Iris pigment epithelial cell (primary cell): ENCODE results near the gene TTYH2.
"Not testable (repeated sequence)": the region's sequence is repeated elsewhere in the genome, so short reads cannot be mapped to it uniquely, and the experiment has no call there.

Experiments used
- DNase-seq: peaks from one replicate; pipeline ENCODE4 v3.0.0-alpha.2; 2011; ENCODE audit warnings: low read depth

TTYH2 gene

GRCh38 chr17:74267987-74268499, 54.7 kb downstream of the TTYH2 start:
- no peak for DNase-seq

GRCh38 chr17:74268558-74268957, 55.2 kb downstream of the TTYH2 start:
- no peak for DNase-seq

DNA sequence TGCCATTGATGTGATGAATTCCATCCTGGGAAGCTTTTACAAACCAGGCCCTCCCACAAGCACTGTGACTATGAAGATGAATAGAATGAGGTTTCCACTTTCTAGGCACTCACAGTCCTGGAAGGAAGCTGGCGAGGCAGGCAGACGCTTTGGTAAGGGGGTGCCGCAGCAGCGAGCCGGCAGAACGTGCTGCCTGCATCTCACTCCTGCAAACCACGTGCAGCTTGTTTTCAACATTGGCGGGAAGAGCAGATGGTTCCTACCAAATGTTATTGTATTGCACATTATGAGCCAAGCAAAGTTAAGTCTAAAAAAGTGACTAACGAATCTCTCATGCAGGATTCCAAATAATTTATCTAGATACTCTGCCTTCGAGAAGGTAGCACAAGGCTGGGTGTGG, 57.0 kb downstream of the TTYH2 start:
- no peak for DNase-seq

GRCh38 chr17:74271281-74271680, 57.9 kb downstream of the TTYH2 start:
- DNase-seq, result no peak

DNA sequence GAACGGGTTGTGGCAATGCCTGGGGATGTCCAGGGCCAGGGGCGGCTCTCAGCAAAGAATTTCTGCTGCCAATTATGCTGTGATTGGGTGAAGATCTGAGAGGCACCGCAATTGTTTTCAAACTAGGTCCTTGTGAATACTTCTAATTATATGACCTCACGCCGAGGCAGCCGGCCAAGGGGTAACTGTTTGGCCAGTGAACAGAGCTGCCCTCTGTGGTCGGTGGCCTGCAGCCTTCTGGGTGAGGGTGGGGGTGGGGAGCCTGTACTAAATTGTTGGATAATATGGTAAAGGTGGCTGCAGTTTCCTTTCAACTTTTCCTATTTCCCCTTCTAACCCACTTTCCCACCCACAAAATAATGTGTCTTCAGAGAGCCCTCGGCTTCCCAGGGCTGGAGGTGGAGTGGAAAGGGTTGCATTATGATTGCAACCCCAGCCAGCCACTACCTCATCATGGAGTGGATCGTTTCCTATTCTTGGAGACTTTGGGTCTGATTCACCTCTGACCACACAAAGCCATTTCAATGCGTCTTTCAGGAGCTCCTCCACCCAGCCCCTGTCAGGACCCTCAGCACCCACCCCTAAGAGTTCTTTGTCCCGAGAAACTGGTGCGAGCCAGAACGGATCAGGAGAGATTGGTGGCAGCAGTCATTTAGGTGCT, 58.7 kb downstream of the TTYH2 start:
- DNase-seq, result no peak

DNA sequence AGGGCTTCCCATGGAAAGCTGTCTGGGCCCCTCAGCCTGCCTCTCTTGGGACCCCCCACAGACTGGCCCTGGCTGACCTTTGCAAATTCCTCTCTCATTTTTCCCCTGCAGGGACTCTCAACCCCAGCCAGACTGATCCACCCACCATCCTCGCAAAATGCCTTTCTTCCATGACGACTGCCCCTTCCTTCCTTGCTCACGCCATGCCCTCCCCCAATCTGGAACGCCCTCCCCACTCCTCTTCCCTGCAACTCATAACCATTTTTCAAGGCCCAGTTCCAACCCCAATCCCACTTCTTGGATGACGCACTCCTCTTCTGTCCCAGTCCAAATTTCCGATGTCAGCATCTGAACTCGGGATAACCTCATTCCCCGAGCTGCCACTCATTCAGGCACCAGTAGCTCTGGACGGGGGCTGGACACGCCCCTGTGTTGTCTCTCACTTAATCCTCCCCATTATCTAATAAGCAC, 59.4 kb downstream of the TTYH2 start:
- no peak for DNase-seq

DNA sequence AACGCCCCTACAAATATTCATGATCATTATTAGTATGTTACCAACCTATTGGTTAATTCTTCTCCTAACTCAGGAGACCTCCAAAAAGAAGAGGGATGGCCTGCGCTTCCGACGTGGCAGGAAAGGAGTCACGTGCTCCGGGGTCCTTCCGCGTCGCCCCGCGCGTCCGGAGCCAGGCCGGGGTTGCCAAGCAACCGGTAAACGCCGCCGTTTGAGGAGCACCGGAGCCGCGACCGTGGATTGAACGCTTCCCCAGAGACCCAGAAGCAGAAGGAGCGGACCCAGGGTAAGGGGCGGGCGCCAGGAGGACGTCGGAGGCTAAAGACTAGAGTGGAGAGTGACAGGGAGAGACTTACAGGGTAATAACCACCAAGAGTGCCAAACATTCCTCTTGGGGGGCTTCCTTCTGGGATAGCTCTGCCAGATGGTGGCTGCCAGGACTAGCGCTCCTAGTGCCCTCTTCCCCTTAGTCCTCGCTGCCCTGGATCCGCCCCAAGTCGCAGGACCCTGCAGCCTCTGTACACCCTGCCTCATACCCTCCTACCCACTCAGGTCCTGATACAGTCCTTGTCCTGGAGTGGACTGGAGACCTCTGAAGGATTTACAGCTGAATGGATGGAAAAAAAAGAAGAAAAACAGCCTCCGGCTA, 60.8 kb downstream of the TTYH2 start, which contains the start of gene DNAI2:
Gene DNAI2 (plus strand): TSS at position 175 of the 649 bp plus-strand sequence. CDS start 7,584 bp downstream, outside the sequence.
- DNase-seq, result no peak

DNA sequence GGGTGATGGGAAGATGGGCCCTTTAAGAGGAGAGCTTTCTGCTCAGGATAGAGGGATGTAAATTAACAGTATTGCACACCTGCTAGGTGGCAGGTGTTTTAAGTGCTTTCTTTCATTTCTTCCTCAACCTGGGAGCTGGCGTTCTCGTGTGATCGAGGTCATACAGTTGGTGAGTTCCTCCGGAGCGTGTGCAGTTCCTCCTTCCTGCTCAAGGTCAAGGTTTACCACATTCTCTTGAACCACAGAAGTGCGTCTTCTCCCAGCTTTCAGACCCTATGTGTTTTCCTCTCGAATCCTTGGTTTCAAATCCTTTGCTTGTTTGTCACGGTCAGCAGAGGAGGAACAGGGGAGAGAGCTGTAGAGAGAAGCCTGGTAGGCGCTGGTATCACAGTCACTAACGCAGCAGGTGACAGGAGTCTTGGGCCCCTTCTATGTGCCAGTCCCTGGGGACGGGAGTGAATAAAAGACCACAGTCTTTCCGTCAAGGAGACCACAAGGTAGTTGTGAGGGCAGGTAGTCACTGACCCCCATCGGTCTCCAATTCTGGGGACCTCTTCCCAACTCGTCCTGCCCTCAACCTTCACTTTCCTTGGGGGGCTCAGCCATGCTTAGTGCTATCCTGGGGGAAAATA, 61.5 kb downstream of the TTYH2 start:
- no peak for DNase-seq

GRCh38 chr17:74276051-74276476, 62.7 kb downstream of the TTYH2 start:
- DNase-seq, result no peak

DNA sequence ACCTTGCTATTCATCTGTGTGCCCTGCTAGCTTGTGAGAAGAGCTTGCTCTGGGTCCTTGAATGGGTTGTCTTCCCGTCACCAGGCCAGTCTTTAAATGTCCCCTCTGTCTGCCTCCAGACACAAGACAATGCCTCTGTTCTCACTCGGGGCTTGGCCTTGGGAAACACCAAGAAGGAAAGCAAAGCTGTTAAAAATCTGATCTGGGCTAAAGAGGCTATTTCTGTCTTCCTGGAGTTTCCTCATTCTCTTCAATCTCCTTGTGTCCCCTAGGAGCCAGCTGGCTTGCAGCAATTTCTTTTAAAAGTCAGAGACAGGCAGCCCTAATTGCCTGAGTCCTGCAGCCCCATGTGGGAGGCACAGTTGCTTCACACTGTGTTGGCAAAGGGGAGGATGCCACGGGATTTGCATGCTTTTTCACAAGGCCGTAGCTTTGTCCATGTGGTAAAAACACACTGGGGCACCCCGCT, 63.2 kb downstream of the TTYH2 start:
- no peak for DNase-seq

DNA sequence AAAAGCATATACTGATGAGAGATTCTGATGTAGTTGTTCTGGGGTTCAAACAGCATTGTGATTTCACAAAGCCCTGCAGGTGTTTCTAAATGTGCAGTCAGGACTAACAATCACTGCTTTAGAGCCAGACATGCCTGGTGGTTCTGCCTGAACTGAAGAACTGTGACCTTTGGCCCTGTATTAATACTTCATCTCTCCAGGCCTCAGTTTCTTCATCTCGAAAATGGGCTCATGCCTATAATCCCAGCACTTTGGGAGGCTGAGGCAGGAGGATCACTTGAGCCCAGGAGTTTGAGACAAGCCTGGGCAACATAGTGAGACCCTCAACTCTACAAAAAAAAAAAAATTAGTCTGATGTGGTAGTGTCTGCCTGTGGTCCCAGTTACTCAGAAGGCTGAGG, 64.6 kb downstream of the TTYH2 start:
- DNase-seq, result no peak

- DNase-seq, result not testable (repeated sequence)
Observed at GRCh38 chr17:74279617-74280016, 66.2 kb downstream of the TTYH2 start.

GRCh38 chr17:74280093-74280513, 66.7 kb downstream of the TTYH2 start:
- DNase-seq, result no peak

GRCh38 chr17:74281799-74282198, 68.4 kb downstream of the TTYH2 start:
- DNase-seq, result no peak

- DNase-seq, result not testable (repeated sequence)
Observed at GRCh38 chr17:74282274-74282586, 68.9 kb downstream of the TTYH2 start.

- DNase-seq, result no peak
Observed at GRCh38 chr17:74282587-74283370, 69.4 kb downstream of the TTYH2 start.

- no peak for DNase-seq
Observed at GRCh38 chr17:74283371-74283673, 70.0 kb downstream of the TTYH2 start.

GRCh38 chr17:74287031-74287602, 73.7 kb downstream of the TTYH2 start:
- DNase-seq, result no peak

- DNase-seq, result peak; percentile 9
Observed at GRCh38 chr17:74288785-74289184, 75.4 kb downstream of the TTYH2 start.

DNA sequence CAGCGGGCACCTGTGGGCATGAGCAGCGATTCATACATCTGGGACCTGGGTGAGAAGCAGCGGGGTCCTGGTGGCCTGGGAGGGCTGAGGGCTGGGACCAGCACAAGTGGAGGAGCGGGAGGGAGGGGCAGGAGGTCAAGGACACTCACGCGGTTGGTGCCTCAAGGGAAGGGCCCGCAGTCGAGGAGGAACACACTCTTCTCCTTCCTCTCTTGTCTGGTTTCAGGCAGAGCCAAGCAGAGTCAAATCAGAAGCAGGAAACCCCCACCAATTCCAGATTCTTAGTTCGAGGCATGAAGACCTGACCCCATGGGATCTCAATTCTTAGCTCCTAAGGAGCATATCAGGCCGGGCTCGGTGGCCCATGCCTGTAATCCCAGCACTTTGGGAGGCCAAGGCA, 76.3 kb downstream of the TTYH2 start:
- DNase-seq, result no peak

- no peak for DNase-seq
Observed at GRCh38 chr17:74290340-74290739, 77.0 kb downstream of the TTYH2 start.

GRCh38 chr17:74292495-74292894, 79.1 kb downstream of the TTYH2 start:
- DNase-seq, result no peak
